ENCODE data around the gene RBM23.

- no peak for TF ChIP-seq CTCF (IDR thresholded peaks at IDR 0.05)
- no peak for TF ChIP-seq POLR2A (IDR thresholded peaks at IDR 0.05)
Measured at GRCh38 chr14:22856428-22856827, 62.5 kb downstream of the RBM23 start.
